GM21367 (cell line): ENCODE data around the gene CCDC148.

Source experiments
- ATAC-seq: cut with Tn5 transposase; IDR thresholded peaks from one replicate; pipeline ENCODE4 v1.9.1; 2021; ENCODE audit not compliant: unreplicated experiment

Gene CCDC148

GRCh38 chr2:158182676-158183295 is 273.8 kb downstream of the CCDC148 start:
- no peak for ATAC-seq

GRCh38 chr2:158181171-158181570 is 275.4 kb downstream of the CCDC148 start:
- ATAC-seq: no peak

GRCh38 chr2:158179660-158180059 is 276.9 kb downstream of the CCDC148 start:
- no peak for ATAC-seq

- ATAC-seq: no peak
These were observed 277.9 kb downstream of the CCDC148 start for GRCh38 chr2:158178646-158179045.

GRCh38 chr2:158174956-158175355 is 281.6 kb downstream of the CCDC148 start:
- no peak for ATAC-seq

GRCh38 chr2:158174495-158174894 is 282.1 kb downstream of the CCDC148 start:
- no peak for ATAC-seq

- no peak for ATAC-seq
These were observed 283.8 kb downstream of the CCDC148 start for GRCh38 chr2:158172719-158173118.

GRCh38 chr2:158154596-158154995 is 302.0 kb downstream of the CCDC148 start:
- ATAC-seq: no peak

GRCh38 chr2:158153270-158154015 is 303.1 kb downstream of the CCDC148 start:
- ATAC-seq: no peak

GRCh38 chr2:158144914-158145625 is 311.5 kb downstream of the CCDC148 start:
- no peak for ATAC-seq

GRCh38 chr2:158143703-158144360 is 312.7 kb downstream of the CCDC148 start:
- no peak for ATAC-seq

GRCh38 chr2:158142568-158143332 is 313.8 kb downstream of the CCDC148 start:
- ATAC-seq: no peak

GRCh38 chr2:158142165-158142564 is 314.4 kb downstream of the CCDC148 start:
- no peak for ATAC-seq

GRCh38 chr2:158140201-158140600 is 316.4 kb downstream of the CCDC148 start:
- no peak for ATAC-seq

- ATAC-seq: no peak
These were observed 318.3 kb downstream of the CCDC148 start for GRCh38 chr2:158138255-158138654.

- ATAC-seq: no peak
These were observed 321.5 kb downstream of the CCDC148 start for GRCh38 chr2:158135096-158135495.

GRCh38 chr2:158134655-158135054 is 321.9 kb downstream of the CCDC148 start:
- no peak for ATAC-seq

GRCh38 chr2:158134055-158134454 is 322.5 kb downstream of the CCDC148 start:
- no peak for ATAC-seq

- ATAC-seq: no peak
These were observed 324.5 kb downstream of the CCDC148 start for GRCh38 chr2:158131919-158132566.

- no peak for ATAC-seq
These were observed 325.1 kb downstream of the CCDC148 start for GRCh38 chr2:158131483-158131912.
